ENCODE results near the gene LRRC3B.

Gene LRRC3B, protein sequence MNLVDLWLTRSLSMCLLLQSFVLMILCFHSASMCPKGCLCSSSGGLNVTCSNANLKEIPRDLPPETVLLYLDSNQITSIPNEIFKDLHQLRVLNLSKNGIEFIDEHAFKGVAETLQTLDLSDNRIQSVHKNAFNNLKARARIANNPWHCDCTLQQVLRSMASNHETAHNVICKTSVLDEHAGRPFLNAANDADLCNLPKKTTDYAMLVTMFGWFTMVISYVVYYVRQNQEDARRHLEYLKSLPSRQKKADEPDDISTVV

DNA sequence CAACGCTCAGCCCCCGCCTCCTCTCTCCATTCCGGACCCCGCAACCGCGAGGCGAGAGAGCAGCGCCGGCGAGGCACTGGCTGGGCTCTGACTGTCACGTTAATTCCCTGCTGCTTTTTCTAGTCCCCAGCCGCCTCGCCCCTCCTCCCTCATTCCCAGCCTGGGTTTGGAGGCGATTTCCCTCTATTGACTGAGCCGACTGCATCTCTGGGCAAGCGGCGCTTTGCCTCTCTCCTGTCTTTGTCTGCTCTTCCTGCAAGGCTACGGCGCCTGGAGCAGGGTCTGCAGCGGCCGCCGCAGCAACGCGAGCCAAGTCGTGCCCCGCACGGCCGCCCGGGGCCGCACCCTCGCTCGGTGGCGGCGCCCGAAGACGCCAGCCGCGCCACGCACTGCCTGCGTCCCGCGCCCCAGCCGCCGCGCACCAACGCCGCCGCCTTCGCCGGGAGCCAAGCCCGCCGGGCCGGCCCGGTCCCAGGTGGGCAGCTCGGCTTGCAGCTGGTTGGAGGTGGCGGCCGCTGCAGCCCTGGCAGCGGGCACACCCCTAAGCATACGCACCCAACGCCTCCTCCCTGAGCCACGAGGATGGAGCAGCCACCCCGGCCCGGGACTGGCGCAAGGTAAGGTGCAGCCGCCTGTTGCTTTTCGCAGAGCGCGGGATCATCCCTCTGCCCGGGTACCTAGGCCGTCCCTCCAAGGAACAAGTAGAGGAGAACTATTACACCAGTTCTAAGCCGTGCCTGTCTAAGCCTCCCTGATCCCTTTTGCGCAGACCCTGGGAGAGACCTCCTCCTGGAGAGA lies at the start of gene LRRC3B:
Gene LRRC3B, plus strand, starts transcription at position 152 of the 798 bp plus-strand sequence. CDS start 86,901 bp downstream, outside the sequence.
- no peak for DNase-seq (ENCODE audit: extremely low read depth, insufficient read length)
- TF ChIP-seq, protein P1, sequence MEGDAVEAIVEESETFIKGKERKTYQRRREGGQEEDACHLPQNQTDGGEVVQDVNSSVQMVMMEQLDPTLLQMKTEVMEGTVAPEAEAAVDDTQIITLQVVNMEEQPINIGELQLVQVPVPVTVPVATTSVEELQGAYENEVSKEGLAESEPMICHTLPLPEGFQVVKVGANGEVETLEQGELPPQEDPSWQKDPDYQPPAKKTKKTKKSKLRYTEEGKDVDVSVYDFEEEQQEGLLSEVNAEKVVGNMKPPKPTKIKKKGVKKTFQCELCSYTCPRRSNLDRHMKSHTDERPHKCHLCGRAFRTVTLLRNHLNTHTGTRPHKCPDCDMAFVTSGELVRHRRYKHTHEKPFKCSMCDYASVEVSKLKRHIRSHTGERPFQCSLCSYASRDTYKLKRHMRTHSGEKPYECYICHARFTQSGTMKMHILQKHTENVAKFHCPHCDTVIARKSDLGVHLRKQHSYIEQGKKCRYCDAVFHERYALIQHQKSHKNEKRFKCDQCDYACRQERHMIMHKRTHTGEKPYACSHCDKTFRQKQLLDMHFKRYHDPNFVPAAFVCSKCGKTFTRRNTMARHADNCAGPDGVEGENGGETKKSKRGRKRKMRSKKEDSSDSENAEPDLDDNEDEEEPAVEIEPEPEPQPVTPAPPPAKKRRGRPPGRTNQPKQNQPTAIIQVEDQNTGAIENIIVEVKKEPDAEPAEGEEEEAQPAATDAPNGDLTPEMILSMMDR (IDR thresholded peaks at IDR 0.05; ENCODE audit: insufficient read depth, low read length, poor library complexity, severe bottlenecking) = no peak
- Histone ChIP-seq H3K4me3 (replicated peaks; ENCODE audit: low read depth, low read length) (no peak within 1 kb of the TSS), H3K27me3 (replicated peaks; ENCODE audit: control insufficient read depth, insufficient read depth, low read length) (no peaks in the 10 kb centered on the region), H3K36me3 (ENCODE audit: control insufficient read depth, insufficient read depth, low read length) (no peaks in the 10 kb centered on the region)

DNA sequence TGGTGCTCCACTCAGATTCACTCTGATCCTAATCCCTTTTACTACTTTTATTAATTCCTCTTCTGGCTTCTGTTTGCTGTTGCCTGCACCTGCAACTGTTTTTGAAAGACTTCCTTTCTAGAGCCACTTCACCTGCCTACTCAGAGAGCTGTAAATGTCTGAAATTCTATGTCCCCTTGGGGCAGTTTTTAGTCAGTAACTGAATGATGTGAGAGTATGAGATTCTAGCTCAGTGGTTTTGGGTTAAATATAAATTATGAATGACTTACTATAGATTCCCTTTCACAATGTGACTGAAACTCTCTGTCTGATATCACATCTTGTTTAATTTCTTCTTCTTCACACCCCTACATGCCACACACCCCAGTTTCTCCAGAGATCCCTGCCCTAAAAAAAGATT lies 47.8 kb upstream of the LRRC3B start:
- no peaks in the 10 kb centered on the region for H3K27me3 ChIP-seq (replicated peaks; ENCODE audit: control insufficient read depth, insufficient read depth, low read length)
- TF ChIP-seq, protein P1 (IDR thresholded peaks at IDR 0.05; ENCODE audit: insufficient read depth, low read length, poor library complexity, severe bottlenecking) = no peak
- H3K36me3 ChIP-seq (ENCODE audit: control insufficient read depth, insufficient read depth, low read length) = no peaks in the 10 kb centered on the region
- no peak overlapping the region for H3K4me3 ChIP-seq (replicated peaks; ENCODE audit: low read depth, low read length)
- DNase-seq (ENCODE audit: extremely low read depth, insufficient read length) = no peak

DNA sequence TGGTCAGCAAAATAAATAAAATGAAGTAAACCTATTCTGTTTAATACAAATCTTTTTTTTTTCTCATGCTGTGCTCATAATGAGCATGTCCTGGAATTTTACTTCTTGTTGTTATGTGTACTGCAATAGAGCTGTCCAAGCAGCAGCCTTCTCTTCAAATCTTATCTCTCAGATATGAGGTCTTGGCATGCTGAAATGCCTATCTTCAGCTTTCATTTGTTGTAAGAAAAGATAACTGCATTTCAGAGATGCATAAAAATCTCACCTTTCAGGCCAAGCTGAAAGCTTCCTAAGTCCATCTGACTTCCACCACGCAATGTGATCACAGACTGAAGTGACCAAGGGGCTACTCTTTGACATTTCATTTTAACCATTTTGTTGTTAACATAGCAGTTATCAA lies 43.5 kb upstream of the LRRC3B start:
- DNase-seq (ENCODE audit: extremely low read depth, insufficient read length) = no peak
- Histone ChIP-seq H3K36me3 (ENCODE audit: control insufficient read depth, insufficient read depth, low read length) (no peaks in the 10 kb centered on the region), H3K4me3 (replicated peaks; ENCODE audit: low read depth, low read length) (no peak overlapping the region), H3K27me3 (replicated peaks; ENCODE audit: control insufficient read depth, insufficient read depth, low read length) (no peaks in the 10 kb centered on the region)
- TF ChIP-seq, protein P1 (IDR thresholded peaks at IDR 0.05; ENCODE audit: insufficient read depth, low read length, poor library complexity, severe bottlenecking) = no peak

DNA sequence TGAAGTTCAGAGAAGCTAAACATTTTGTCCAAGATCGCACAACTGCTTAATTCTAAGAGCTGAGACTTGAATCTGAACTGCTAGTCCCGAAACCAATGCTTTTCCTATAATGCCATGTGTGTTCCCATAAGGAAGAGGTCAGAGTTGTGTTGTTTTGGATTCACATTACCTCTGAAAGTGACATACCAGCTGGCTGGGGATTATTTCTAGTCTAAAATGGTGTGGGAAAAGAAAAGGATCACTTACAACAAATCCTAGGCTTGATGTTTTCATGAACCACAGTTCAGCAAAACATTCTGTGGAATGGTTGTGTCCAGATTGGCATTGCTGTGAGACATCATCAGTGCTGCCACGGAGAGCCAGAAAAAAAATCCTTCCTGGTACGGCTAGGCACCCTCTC lies 35.0 kb upstream of the LRRC3B start:
- Histone ChIP-seq H3K27me3 (replicated peaks; ENCODE audit: control insufficient read depth, insufficient read depth, low read length) (no peaks in the 10 kb centered on the region), H3K4me3 (replicated peaks; ENCODE audit: low read depth, low read length) (no peak overlapping the region), H3K36me3 (ENCODE audit: control insufficient read depth, insufficient read depth, low read length) (no peaks in the 10 kb centered on the region)
- TF ChIP-seq, protein P1 (IDR thresholded peaks at IDR 0.05; ENCODE audit: insufficient read depth, low read length, poor library complexity, severe bottlenecking) = no peak
- no peak for DNase-seq (ENCODE audit: extremely low read depth, insufficient read length)

DNA sequence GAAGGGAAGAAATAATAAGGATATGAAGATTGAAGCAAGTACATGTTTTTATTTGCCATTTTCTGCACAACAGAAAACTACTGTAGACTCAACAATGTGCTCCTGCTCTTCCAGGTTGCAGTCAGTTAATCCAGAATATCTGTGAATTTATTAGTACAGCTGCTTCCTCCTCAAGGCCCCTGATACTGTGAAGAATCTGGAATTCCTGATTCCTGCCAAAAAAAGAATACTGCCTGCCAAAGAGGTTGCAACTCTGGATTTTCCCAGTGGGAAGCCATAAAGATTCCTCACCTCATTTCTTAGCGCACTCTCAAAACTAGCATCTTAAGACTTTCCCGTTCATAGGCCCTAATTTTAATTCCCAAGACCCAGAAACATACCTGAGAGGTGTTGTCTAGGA lies 33.6 kb upstream of the LRRC3B start:
- H3K27me3 ChIP-seq (replicated peaks; ENCODE audit: control insufficient read depth, insufficient read depth, low read length) = no peaks in the 10 kb centered on the region
- TF ChIP-seq, protein P1 (IDR thresholded peaks at IDR 0.05; ENCODE audit: insufficient read depth, low read length, poor library complexity, severe bottlenecking) = no peak
- DNase-seq (ENCODE audit: extremely low read depth, insufficient read length) = no peak
- H3K36me3 ChIP-seq (ENCODE audit: control insufficient read depth, insufficient read depth, low read length) = no peaks in the 10 kb centered on the region
- H3K4me3 ChIP-seq (replicated peaks; ENCODE audit: low read depth, low read length) = no peak overlapping the region
